Suppressor macrophage (primary cell): ENCODE measurements around the gene PEX14.

Experiments used
- DNase-seq, 4 experiments: peaks; one replicate each; pipeline ENCODE4 v3.0.0-alpha.2; 2020 to 2022

Gene PEX14

DNA sequence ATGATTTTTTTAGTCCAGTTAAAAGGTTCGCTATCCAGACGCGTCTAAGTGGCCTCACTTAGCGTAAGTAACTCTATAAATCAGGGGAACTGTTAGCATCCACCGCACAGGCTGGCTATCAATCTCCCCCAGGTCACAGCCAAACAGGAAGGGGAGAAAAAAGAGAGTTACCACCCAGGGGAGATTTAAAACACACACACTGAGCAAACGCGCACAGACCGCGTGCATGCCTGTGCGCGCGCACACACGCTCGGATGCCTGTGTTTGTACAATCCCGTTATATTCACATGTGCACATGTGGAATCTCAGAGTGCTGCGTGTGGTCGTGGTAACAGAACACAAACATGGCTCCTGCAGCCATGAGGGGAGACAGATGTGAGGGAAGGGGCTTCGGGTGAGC, 196.3 kb downstream of the PEX14 start:
- DNase-seq = no peak

DNA sequence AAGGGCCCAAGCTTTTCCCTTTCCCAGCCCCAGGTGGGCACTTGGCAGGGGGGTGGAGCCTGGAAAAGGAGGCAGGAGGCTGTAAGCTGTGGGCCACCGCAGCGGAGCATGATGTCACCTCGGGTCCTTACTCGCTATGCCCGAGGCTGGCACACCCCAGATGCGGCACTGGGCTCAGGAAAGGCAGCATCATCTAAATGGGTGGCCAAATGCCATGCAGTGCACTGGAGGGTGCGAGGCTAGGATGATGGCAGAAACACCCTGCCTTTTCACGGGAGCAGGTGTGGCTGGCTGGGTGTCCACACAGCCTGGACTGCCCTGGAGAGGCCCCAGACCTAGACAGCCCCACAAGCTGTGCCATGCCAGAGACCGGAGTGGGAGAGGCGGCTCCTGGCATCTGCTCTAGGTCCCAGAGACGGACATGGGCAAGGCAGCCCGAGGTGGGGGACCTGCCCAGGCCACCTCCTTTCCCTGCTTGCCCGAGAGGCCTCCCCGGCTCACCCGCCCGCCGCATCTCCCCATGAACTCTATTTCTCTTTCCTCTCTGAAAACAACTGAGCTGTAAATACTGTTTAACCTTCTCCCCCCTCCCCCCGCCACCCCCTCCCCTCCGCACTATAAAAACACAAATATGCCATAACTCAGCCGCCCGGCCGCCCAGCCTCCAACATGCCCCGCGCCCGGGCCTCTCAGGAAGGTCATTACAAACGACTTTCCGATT, 197.0 kb downstream of the PEX14 start:
- DNase-seq = no peak

DNA sequence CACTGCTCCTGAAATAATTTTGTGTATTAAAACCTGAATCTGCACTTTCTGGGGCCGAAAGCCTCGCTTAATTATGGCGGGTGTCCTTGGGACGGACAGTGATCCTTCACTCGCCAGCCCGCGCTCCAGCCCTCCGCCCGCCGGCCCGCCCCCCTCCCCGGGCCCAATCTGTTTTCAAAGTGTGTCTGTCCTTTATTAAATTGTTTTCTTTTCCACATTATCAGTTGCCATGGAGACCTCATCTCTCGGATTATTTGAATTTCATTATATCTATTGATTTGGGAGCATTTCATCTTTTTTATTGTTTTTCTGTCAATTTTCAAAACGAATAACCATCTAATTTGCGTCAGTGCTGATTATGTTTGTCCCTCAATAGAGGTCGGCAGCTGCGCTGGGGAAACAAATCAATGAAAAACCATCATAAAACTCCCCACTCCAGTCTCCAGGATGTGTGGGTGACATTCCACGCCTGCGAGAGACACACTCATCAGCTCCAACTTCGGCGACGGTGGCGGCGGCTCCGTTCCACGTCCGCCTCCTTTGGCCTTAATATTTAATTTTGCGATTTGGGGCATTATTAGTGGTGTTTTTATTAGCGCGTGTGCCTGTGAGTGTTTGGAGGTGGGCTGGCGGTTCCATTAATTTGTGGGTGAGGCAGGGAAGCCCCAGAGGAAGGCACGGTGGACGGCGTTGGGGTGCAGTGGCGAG, 197.7 kb downstream of the PEX14 start:
- no peak for DNase-seq

DNA sequence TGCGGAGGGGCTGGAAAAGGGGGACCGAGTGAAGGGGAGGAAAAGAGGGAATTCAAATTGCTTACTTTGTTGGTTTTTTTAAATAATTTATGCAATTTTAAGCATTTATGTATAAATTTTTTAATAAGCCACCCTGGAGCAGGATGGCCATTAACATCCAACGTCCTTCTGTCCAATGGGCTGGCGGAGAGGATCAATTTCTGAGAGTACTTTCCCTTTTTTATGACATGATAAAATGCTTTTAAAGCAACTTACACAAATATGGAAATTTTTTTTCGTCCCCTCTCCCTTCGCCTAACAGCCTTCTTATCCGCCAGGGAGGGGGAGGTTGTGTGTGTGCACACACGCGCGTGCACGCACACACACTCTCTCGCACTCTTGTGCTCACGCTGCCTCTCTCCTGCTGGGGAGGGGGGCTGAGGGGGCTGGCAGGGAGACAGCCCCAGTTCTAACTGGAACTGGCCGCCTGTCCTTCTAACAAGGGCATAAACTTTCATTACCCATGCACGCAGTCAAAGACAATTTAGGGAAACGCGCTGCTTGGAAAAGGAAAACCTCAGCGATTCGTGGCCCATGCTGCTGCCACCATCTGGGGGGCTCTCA, 198.5 kb downstream of the PEX14 start:
- no peak for DNase-seq

DNA sequence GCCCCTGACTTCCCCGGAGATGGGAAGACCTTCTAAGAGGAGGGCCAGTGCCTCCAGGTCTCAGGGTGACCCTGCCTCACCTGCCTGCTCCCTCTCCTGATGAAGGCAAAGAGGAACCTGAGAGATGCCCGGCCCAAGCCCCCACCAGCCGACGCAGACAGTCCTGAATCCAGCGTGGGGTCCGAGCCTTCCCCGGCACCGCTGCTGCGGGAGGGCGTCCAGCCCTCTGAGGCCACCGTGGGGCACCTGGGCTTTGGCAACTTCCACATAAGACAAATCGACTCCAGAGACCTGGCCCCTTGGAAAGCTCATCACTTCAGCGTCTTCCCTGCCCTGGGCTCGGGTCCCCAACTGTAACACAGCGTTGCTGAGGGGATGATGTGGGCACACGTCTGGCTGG, 199.5 kb downstream of the PEX14 start:
- DNase-seq = no peak

DNA sequence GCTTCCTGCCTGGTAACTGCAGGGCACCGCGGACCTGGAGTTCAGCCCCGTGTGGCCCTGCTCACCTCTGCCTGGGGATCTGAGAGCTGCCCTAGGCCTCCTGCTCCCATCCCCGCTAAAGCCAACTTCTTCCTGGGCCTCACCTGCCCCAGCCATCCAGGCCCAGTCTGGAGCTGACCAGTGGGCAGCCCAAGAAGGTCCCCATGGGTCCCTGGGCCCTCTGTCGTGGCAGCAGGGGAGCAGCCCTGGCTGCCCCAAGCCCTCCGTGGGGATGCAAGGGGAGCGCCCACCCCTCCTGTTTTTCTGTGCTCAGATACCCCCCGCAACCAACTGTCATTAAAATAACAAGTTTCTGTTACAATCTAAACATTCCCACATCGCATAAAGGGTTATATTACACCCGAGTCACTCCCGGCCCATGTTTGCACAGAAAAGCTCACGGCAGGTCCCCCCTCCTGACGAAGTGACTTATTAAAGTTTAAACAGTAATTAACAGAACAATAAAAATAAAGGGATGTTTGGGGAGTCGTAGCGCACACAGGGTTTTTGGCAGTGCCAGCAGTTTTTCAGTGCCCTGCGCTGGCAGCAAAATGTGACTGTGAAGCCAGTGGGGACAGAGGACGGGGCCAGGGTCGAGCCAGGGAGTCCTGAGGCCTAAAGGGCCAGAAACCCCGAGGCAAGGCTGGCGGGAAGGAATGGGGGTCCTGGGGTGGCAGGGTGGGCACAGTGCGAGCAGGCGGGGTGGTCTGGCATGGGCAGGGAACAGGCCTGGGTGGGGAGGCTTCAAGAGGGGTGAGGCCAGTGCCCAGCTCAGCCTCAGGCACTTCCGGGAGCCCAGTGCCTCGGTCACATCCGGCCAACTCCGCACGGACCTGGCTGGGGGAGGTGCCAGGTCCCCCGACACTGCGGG, 200.2 kb downstream of the PEX14 start:
- no peak for DNase-seq

DNA sequence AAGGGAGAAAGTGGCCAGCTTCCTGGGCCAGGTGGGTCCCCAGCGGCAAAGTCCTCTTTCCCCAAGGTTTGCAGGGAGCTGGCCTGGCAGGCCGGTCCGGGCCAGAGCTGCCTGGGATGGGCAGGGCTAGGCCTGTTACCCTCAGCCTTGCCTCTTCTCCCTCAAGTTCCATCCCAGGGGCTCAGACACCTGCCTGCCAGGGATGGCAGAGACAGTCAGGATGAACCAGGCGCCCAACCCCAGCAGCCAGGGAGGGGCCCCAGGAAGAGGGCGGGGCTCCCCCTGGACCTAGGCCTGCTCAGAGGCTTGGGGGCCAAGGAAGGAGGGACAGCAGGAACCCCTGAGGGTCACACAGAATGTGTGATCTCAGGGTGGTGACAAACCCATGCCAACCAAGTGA, 201.1 kb downstream of the PEX14 start:
- DNase-seq = no peak

DNA sequence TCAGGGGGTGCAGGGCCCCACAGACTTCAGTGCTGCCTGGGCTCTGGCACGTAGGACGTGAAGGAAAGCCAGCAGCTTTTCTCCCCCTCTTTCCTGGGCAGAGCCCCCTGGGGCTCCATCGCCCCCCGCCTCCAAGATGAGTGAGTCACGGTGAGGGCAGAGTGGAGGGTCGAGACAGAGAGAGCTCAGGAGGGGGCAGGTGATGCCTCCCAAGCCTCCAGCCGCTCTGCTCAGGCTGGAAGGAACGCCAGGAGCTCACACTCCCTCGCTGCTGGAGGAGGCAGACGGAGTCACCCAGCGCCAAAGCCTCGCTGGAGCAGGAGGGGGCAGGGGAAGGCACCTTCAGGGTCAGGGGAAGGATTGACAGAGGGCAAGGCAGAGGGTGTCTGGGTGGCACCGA, 202.2 kb downstream of the PEX14 start:
- DNase-seq = no peak

DNA sequence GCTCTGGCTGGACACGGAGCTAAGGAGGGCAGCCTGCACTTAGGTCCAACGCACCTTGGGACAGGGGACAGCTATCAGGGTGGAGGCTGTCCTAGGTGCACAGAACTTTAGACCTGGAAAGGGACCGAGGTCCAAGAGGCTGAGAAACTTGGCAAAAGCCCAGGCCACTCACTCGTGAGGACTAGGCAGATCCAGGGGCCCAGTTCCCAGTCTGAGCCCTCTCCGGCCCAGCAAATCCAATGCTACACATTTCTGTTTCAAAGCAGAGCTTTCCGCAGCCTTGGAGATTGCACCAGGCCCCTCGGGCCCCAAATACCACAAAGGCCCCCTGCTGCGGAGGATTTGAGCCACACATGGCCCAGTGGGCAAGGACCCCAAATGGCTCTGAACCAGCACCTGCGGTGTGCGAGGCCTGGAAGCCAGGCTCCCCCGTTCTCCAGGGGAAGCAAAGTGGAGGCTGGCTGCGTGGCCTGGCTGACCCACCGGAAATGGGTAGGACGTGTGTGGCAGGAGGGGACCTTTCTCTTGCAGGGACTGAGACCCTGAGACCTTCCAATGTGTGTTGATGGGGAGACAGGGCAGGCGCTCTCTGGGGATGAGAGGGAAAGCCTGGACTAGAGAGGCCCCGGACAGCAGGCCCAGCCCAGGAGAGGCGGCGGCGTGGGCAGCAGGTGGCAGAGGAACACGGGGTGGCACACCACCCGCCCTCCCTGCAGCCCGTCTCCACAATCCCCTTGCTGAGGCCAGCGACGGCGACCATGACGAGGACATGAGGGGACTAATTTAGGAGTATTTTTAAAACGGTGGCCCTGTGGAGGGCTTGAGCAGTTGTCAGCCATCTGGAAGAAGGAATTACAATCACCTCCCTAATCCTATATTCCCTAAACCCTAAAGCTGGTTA, 203.0 kb downstream of the PEX14 start:
- DNase-seq = no peak

DNA sequence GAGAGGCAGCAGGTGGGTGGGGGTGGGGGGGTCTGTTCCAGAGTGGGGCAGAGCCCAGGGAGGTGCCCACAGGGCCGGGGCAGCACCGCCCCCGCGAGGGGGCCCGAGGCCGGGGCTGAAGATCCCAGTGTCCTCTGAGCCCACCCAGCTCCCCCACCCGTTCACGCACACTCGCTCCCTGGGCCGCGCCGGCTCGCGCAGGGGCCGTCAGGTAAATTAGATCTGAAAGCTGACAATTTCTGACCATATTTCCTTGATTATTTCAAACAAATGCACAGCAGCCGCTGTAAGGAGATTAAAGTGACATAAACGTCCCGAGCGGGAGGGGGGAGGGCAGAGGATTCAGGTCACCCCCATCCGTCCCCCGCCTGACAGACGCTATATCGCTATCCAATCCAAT, 203.7 kb downstream of the PEX14 start:
- DNase-seq = no peak

DNA sequence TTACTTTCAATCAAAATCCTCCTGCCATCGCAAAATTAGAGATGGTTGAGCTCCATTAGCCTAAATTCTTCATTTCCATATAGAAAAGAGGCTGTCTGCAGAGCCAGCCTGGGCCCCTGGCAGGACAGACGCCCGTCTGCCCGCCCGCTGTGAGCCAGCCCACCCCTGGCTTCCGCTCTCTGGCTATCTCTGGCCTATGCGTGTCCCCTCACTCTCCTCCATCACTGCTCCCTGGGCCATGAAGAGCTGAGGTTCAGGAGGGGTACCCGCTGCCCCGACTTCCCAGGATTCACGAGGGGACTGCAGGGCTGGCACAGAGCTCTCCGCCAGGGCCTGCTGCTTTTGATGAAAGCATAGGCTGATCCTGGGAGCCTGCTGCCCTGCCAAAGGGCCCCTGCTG, 204.1 kb downstream of the PEX14 start:
- no peak for DNase-seq

DNA sequence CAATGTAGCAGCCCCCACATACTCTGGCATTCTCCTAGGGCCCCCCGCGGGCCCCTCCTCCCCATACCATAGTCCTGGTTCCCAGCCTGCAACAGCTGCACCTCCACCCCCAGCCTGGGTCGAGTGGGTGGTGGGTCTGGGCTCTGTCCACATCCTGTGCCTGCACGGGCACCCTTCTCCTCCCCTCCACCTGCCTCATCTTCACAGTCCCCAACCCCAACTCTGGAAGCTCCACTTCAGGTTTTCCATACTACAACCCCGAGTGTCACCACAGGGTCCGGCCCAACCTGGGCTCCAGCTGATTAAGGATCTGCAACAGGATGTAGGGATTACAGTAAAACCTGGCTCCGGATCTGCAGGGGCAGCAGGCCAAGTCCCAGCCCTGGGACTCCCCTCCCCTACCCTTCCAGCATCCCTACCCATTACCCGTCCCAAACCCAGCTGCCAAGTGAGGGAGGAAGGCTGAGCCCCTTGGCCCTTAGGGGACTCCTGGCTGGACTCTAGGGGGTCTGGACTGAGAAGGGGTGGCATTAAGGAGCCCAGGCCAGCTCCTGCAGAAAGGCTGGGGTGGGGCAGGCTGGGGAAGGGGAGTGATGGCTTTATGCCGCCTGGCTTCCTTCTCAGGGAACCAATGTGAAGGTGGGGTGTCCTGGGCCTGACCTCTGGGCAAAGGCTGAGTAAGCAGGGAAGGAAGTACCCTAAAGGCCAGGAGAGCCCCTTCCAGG, 204.9 kb downstream of the PEX14 start:
- peak in 1 of 4 experiments; percentile 11 for DNase-seq
